ENCODE data around the gene DCUN1D4.

DNA sequence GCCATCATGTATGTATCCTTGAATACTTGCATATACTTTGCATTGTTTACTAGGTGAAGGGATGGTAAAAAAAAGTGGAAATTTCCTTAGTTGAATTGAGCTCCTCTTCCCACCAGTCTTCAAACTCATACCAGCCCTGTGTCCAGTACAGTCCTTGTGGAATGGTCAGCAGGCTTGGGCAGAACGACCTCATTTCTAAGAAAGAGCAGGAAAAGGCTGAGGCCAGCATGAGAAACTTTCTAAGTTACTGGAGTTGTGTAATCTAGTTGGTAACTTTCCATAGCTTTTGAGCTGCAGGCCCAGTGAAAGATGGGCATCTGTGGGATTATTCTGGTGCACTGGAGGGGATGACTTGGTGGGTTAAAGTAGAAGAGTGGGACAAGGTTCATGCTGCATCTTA, 87.6 kb downstream of the DCUN1D4 start:
- TF ChIP-seq CTCF (IDR thresholded peaks at IDR 0.05; ENCODE audit: poor library complexity) (no peak), EZH2 (IDR thresholded peaks at IDR 0.05; ENCODE audit: borderline replicate concordance) (no peak), EZH2phosphoT487 (IDR thresholded peaks at IDR 0.05; ENCODE audit: low read depth, severe bottlenecking, unreplicated experiment) (no peak)

All from hepatocyte (in vitro differentiated cells).